NB4 (cell line): ENCODE measurements around the gene PDE9A.

Source experiments
- DNase-seq: peaks from one replicate; pipeline ENCODE4 v3.0.0; 2010; ENCODE audit warnings: low read depth
- H3K4me3 ChIP-seq: one replicate; pipeline ENCODE4 v1.5.1; 2011; ENCODE audit warnings: mild to moderate bottlenecking, low read depth, low read length, moderate library complexity
- CTCF ChIP-seq: IDR thresholded peaks from one replicate; pipeline ENCODE4 v1.5.1; 2012; ENCODE audit warnings: low read depth, low read length
- MAX ChIP-seq: IDR thresholded peaks from 2 replicates; pipeline ENCODE4 v1.6.1; 2011; ENCODE audit warnings: low read depth, low read length
- MYC ChIP-seq: IDR thresholded peaks from 2 replicates; pipeline ENCODE4 v1.6.1; 2011; ENCODE audit warnings: low read depth, low read length
- POLR2A ChIP-seq: IDR thresholded peaks from 2 replicates; pipeline ENCODE4 v1.6.1; 2011; ENCODE audit warnings: mild to moderate bottlenecking; ENCODE audit not compliant: insufficient read length; ENCODE audit errors: extremely low read depth

PDE9A gene

GRCh38 chr21:42787613-42788012, 134.2 kb downstream of the PDE9A start:
- TF ChIP-seq MAX = no peak
- TF ChIP-seq MYC = no peak
- TF ChIP-seq CTCF = no peak
- no peak for TF ChIP-seq POLR2A
- no peak overlapping the region for H3K4me3 ChIP-seq
- DNase-seq = no peak

- TF ChIP-seq POLR2A (no peak), MYC (no peak), MAX (no peak), CTCF (no peak)
- DNase-seq = no peak
- H3K4me3 ChIP-seq = no peak overlapping the region
These were observed 137.2 kb downstream of the PDE9A start for GRCh38 chr21:42790520-42791065.

- TF ChIP-seq MYC (no peak), CTCF (no peak), MAX (no peak), POLR2A (no peak)
These were observed 140.4 kb downstream of the PDE9A start for GRCh38 chr21:42793774-42794173.

GRCh38 chr21:42794551-42794950, 141.1 kb downstream of the PDE9A start:
- TF ChIP-seq MYC (no peak), MAX (no peak), CTCF (no peak), POLR2A (no peak)
- DNase-seq = no peak
- H3K4me3 ChIP-seq = no peak overlapping the region

More at GRCh38 chr21:42793774-42794173, 140.4 kb downstream of the PDE9A start:
- DNase-seq = no peak
- no peak overlapping the region for H3K4me3 ChIP-seq

- no peak overlapping the region for H3K4me3 ChIP-seq
- DNase-seq = no peak
- TF ChIP-seq CTCF = no peak
- TF ChIP-seq MYC = no peak
- TF ChIP-seq MAX = no peak
- TF ChIP-seq POLR2A = no peak
These were observed 143.1 kb downstream of the PDE9A start for GRCh38 chr21:42796327-42797062.
